ENCODE measurements around the gene STARD3.
A peak's percentile ranks its signal among the peaks of the same experiment; 100 is the strongest.

GRCh38 chr17:39623356-39623950 is 13.5 kb upstream of the STARD3 start:
- TF ChIP-seq CTCF (conservative IDR thresholded peaks at IDR 0.05 in 1 of 2, IDR thresholded peaks at IDR 0.05 in 1 of 2; ENCODE audit: extremely low read depth in 1 of 2, insufficient read depth in 1 of 2, low read depth in 1 of 2, low read length in 2 of 2) (peak; percentile 82 to 93), EZH2 (IDR thresholded peaks at IDR 0.05; ENCODE audit: borderline replicate concordance, low read length) (no peak)

Data from mammary epithelial cell (primary cell).